MV-4-11 (cell line): ENCODE data around the gene CCDC30.
"Not testable (repeated sequence)": the region's sequence is repeated elsewhere in the genome, so short reads cannot be mapped to it uniquely, and the experiment has no call there.

Experiments
- DNase-seq: peaks from one replicate; lab custom pipeline; 2025; lab: John Stamatoyannopoulos, UW

CCDC30 gene

GRCh38 chr1:42450061-42450460 lies 13.0 kb upstream of the CCDC30 start:
- no peak for DNase-seq

- no peak for DNase-seq
Observed at GRCh38 chr1:42453386-42453785, 9.7 kb upstream of the CCDC30 start.

- no peak for DNase-seq
Observed at GRCh38 chr1:42454403-42454802, 8.7 kb upstream of the CCDC30 start.

- peak; percentile 85 for DNase-seq
Observed at GRCh38 chr1:42456010-42456753, 6.9 kb upstream of the CCDC30 start, which contains the start of the genes PPCS and ZMYND12. Gene PPCS (plus strand): TSS chr1:42456543. CDS start chr1:42456566, 23 bp downstream. Gene ZMYND12 (minus strand): TSS chr1:42456022. CDS start chr1:42455997, 25 bp downstream.

- peak; percentile 56 for DNase-seq
Observed at GRCh38 chr1:42456754-42457089, 6.4 kb upstream of the CCDC30 start.

GRCh38 chr1:42461196-42461595 lies 1.9 kb upstream of the CCDC30 start:
- no peak for DNase-seq

GRCh38 chr1:42463921-42464320 lies 835 bp downstream of the CCDC30 start:
- no peak for DNase-seq

- DNase-seq: no peak
Observed at GRCh38 chr1:42466030-42466429, 2.9 kb downstream of the CCDC30 start.

GRCh38 chr1:42469727-42470126 lies 6.6 kb downstream of the CCDC30 start:
- DNase-seq: no peak

GRCh38 chr1:42476605-42477004 lies 13.5 kb downstream of the CCDC30 start:
- no peak for DNase-seq

GRCh38 chr1:42477354-42477753 lies 14.3 kb downstream of the CCDC30 start:
- not testable (repeated sequence) for DNase-seq

- DNase-seq: no peak
Observed at GRCh38 chr1:42477775-42478174, 14.7 kb downstream of the CCDC30 start.

GRCh38 chr1:42479621-42480020 lies 16.5 kb downstream of the CCDC30 start:
- DNase-seq: peak; percentile 56

- no peak for DNase-seq
Observed at GRCh38 chr1:42480921-42481320, 17.8 kb downstream of the CCDC30 start.

GRCh38 chr1:42482635-42483153 lies 19.6 kb downstream of the CCDC30 start:
- no peak for DNase-seq

- DNase-seq: no peak
Observed at GRCh38 chr1:42484382-42484781, 21.3 kb downstream of the CCDC30 start.

- DNase-seq: no peak
Observed at GRCh38 chr1:42490237-42490636, 27.2 kb downstream of the CCDC30 start.

- not testable (repeated sequence) for DNase-seq
Observed at GRCh38 chr1:42502031-42502430, 38.9 kb downstream of the CCDC30 start.

- DNase-seq: no peak
Observed at GRCh38 chr1:42504535-42505128, 41.5 kb downstream of the CCDC30 start.

GRCh38 chr1:42506576-42506975 lies 43.5 kb downstream of the CCDC30 start:
- DNase-seq: no peak

GRCh38 chr1:42511581-42512155 lies 48.6 kb downstream of the CCDC30 start:
- not testable (repeated sequence) for DNase-seq

- no peak for DNase-seq
Observed at GRCh38 chr1:42518908-42519307, 55.8 kb downstream of the CCDC30 start.

GRCh38 chr1:42523171-42523570 lies 60.1 kb downstream of the CCDC30 start:
- DNase-seq: no peak
